Liver (tissue), 3 donors: ENCODE results near the gene TMEM178B.

ENCODE experiments used
- JUND ChIP-seq, 2 donors: IDR thresholded peaks; 2 replicates each; pipeline ENCODE4 v1.6.1; 2016; ENCODE audit warnings: antibody characterized with exemption in 2 of 2
- MAX ChIP-seq: IDR thresholded peaks from 2 replicates; pipeline ENCODE4 v1.6.1; 2016; ENCODE audit warnings: antibody characterized with exemption
- REST ChIP-seq: IDR thresholded peaks from 2 replicates; pipeline ENCODE4 v1.6.1; 2016; ENCODE audit warnings: antibody characterized with exemption, mild to moderate bottlenecking
- TF ChIP-seq, protein P1 (sequence below): fragments of 150-350 bp; IDR thresholded peaks from 2 replicates; pipeline ENCODE4 v1.5.1; 2017; ENCODE audit warnings: improper control_type of control experiment, low read depth, low read length; ENCODE audit not compliant: missing input control
- donor health status: healthy.
- donor health status: healthy.

GRCh38 chr7:141039376-141039775, 34.5 kb upstream of the TMEM178B start:
- TF ChIP-seq, protein P1, sequence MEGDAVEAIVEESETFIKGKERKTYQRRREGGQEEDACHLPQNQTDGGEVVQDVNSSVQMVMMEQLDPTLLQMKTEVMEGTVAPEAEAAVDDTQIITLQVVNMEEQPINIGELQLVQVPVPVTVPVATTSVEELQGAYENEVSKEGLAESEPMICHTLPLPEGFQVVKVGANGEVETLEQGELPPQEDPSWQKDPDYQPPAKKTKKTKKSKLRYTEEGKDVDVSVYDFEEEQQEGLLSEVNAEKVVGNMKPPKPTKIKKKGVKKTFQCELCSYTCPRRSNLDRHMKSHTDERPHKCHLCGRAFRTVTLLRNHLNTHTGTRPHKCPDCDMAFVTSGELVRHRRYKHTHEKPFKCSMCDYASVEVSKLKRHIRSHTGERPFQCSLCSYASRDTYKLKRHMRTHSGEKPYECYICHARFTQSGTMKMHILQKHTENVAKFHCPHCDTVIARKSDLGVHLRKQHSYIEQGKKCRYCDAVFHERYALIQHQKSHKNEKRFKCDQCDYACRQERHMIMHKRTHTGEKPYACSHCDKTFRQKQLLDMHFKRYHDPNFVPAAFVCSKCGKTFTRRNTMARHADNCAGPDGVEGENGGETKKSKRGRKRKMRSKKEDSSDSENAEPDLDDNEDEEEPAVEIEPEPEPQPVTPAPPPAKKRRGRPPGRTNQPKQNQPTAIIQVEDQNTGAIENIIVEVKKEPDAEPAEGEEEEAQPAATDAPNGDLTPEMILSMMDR = no peak
- no peak for TF ChIP-seq JUND (IDR thresholded peaks at IDR 0.05)
- TF ChIP-seq MAX = no peak
- no peak for TF ChIP-seq REST
